ENCODE data around the gene HLF.

- no peak for TF ChIP-seq POLR2AphosphoS5 (IDR thresholded peaks at IDR 0.05; ENCODE audit: low read depth, low read length)
- TF ChIP-seq POU2F2 (IDR thresholded peaks at IDR 0.05; ENCODE audit: low read depth, low read length): no peak
- no peak for TF ChIP-seq POLR2A (IDR thresholded peaks at IDR 0.05; ENCODE audit: low read depth, low read length)
- TF ChIP-seq TAF1 (IDR thresholded peaks at IDR 0.05; ENCODE audit: low read depth, low read length): no peak
- TF ChIP-seq SPI1 (IDR thresholded peaks at IDR 0.05; ENCODE audit: low read depth, low read length): no peak
- TF ChIP-seq PAX5 (IDR thresholded peaks at IDR 0.05; ENCODE audit: insufficient read depth, low read length, severe bottlenecking): no peak
These were observed 25.8 kb downstream of the HLF start for GRCh38 chr17:55290492-55291113.
